Amniotic epithelial cell (primary cell): ENCODE measurements around the gene GRID1.
"Not testable (repeated sequence)": the region's sequence is repeated elsewhere in the genome, so short reads cannot be mapped to it uniquely, and the experiment has no call there.

ENCODE experiments used
- DNase-seq: peaks from one replicate; pipeline ENCODE4 v3.0.0-alpha.2; 2010; ENCODE audit warnings: low read depth

GRID1 gene

GRCh38 chr10:86391986-86392722, 25.6 kb upstream of the GRID1 start:
- no peak for DNase-seq

- DNase-seq: no peak
Observed at GRCh38 chr10:86391236-86391840, 24.7 kb upstream of the GRID1 start.

GRCh38 chr10:86390337-86391120, 23.9 kb upstream of the GRID1 start:
- no peak for DNase-seq

GRCh38 chr10:86389441-86390193, 23.0 kb upstream of the GRID1 start:
- peak; percentile 21 for DNase-seq

- not testable (repeated sequence) for DNase-seq
Observed at GRCh38 chr10:86389109-86389440, 22.5 kb upstream of the GRID1 start.

GRCh38 chr10:86388119-86388704, 21.6 kb upstream of the GRID1 start:
- no peak for DNase-seq

GRCh38 chr10:86387178-86387794, 20.7 kb upstream of the GRID1 start:
- no peak for DNase-seq

GRCh38 chr10:86385806-86386205, 19.2 kb upstream of the GRID1 start:
- no peak for DNase-seq

- DNase-seq: no peak
Observed at GRCh38 chr10:86377797-86378146, 11.2 kb upstream of the GRID1 start.

- peak; percentile 17 for DNase-seq
Observed at GRCh38 chr10:86376852-86377796, 10.5 kb upstream of the GRID1 start.

GRCh38 chr10:86376403-86376802, 9.8 kb upstream of the GRID1 start:
- no peak for DNase-seq

GRCh38 chr10:86375204-86375603, 8.6 kb upstream of the GRID1 start:
- DNase-seq: no peak

- DNase-seq: no peak
Observed at GRCh38 chr10:86374664-86375063, 8.1 kb upstream of the GRID1 start.

GRCh38 chr10:86373828-86374227, 7.2 kb upstream of the GRID1 start:
- no peak for DNase-seq

GRCh38 chr10:86373251-86373650, 6.7 kb upstream of the GRID1 start:
- no peak for DNase-seq

GRCh38 chr10:86372784-86373239, 6.2 kb upstream of the GRID1 start:
- DNase-seq: no peak

- DNase-seq: no peak
Observed at GRCh38 chr10:86372119-86372783, 5.7 kb upstream of the GRID1 start.

GRCh38 chr10:86371691-86372090, 5.1 kb upstream of the GRID1 start:
- no peak for DNase-seq

GRCh38 chr10:86371116-86371515, 4.5 kb upstream of the GRID1 start:
- DNase-seq: no peak

GRCh38 chr10:86370006-86370585, 3.5 kb upstream of the GRID1 start:
- no peak for DNase-seq
